Mesendoderm (in vitro differentiated cells): ENCODE data around the gene CYTH3.

Experiments
- DNase-seq: peaks from one replicate; pipeline ENCODE4 v3.0.0; 2013
- H2AK5ac ChIP-seq: 2 replicates; pipeline ENCODE4 v1.6.1; 2013; ENCODE audit warnings: low read length, inconsistent platforms
- H2BK120ac ChIP-seq: 2 replicates; pipeline ENCODE4 v1.6.1; 2013; ENCODE audit warnings: low read depth, mild to moderate bottlenecking, low read length, moderate library complexity, mixed read lengths
- H2BK15ac ChIP-seq: replicated peaks from 2 replicates; pipeline ENCODE4 v1.6.1; 2013; ENCODE audit warnings: low read depth, mild to moderate bottlenecking, moderate library complexity
- H2BK5ac ChIP-seq: 2 replicates; pipeline ENCODE4 v1.6.1; 2013; ENCODE audit warnings: low read length, inconsistent platforms
- H3K18ac ChIP-seq: 2 replicates; pipeline ENCODE4 v1.6.1; 2013; ENCODE audit warnings: mild to moderate bottlenecking, low read length, mixed read lengths
- H3K23ac ChIP-seq: one replicate; pipeline ENCODE4 v1.6.1; 2013; ENCODE audit warnings: low read length
- H3K27ac ChIP-seq: 2 replicates; pipeline ENCODE4 v1.5.1; 2013; ENCODE audit warnings: low read depth, mild to moderate bottlenecking, inconsistent platforms, low read length, moderate library complexity
- H3K27me3 ChIP-seq: 2 replicates; pipeline ENCODE4 v1.6.1; 2013; ENCODE audit warnings: low read length, control low read depth, mild to moderate bottlenecking, inconsistent platforms; ENCODE audit not compliant: insufficient read depth, poor library complexity
- H3K36me3 ChIP-seq: 2 replicates; pipeline ENCODE4 v1.6.1; 2013; ENCODE audit warnings: low read length, inconsistent platforms; ENCODE audit not compliant: control insufficient read depth, insufficient read depth
- H3K4ac ChIP-seq: one replicate; pipeline ENCODE4 v1.6.1; 2013; ENCODE audit warnings: low read depth, mild to moderate bottlenecking, low read length, moderate library complexity
- H3K4me1 ChIP-seq: 2 replicates; pipeline ENCODE4 v1.6.1; 2013; ENCODE audit warnings: low read depth, low read length, inconsistent platforms; ENCODE audit not compliant: control insufficient read depth
- H3K4me2 ChIP-seq: 2 replicates; pipeline ENCODE4 v1.6.1; 2013; ENCODE audit warnings: low read length
- H3K4me3 ChIP-seq: 2 replicates; pipeline ENCODE4 v1.5.1; 2013; ENCODE audit warnings: mild to moderate bottlenecking, low read length
- H3K56ac ChIP-seq: one replicate; pipeline ENCODE4 v1.6.1; 2013; ENCODE audit warnings: low read length
- H3K79me1 ChIP-seq: 2 replicates; pipeline ENCODE4 v1.6.1; 2013; ENCODE audit warnings: low read length, inconsistent platforms
- H3K79me2 ChIP-seq: 2 replicates; pipeline ENCODE4 v1.6.1; 2013; ENCODE audit warnings: mild to moderate bottlenecking, low read length; ENCODE audit not compliant: control insufficient read depth, insufficient read depth
- H3K9ac ChIP-seq: 2 replicates; pipeline ENCODE4 v1.6.1; 2013; ENCODE audit warnings: low read length, inconsistent platforms
- H4K5ac ChIP-seq: one replicate; pipeline ENCODE4 v1.6.1; 2013; ENCODE audit warnings: low read length
- H4K8ac ChIP-seq: one replicate; pipeline ENCODE4 v1.6.1; 2013; ENCODE audit warnings: low read depth, mild to moderate bottlenecking, control low read depth, low read length, moderate library complexity
- WGBS: extraction: QIAGEN DNeasy Blood & Tissue Kit; methylation state at CpG from one replicate; pipeline ENCODE4 v1.1.7; 2013; ENCODE audit warnings: low lambda C conversion rate, missing lambda C conversion rate; ENCODE audit not compliant: insufficient coverage; ENCODE audit errors: extremely low coverage; 5-methylcytosine and 5-hydroxymethylcytosine counted together

CYTH3 gene

DNA sequence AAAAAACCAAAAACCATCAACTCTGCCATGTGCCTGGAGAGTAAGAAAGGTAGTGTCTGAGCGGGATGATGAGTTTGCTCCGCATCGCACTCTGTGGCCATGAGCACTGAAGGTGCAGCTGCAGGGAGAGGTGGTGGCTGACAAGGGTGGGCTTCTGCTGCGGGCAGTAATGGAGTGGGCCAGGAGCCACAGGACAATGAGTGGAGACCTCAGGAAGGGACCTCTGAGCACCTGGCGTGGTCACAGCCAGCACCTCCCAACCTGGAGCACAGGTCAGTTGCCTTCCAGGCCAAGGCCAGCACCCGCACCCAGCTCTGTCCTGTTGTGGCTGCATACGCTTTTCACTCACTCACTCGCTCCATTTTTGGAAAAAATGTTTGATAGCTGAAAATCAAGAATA is 125.8 kb downstream of the CYTH3 start:
- Histone ChIP-seq H4K5ac (no peak overlapping the region), H3K79me1 (no peaks in the 10 kb centered on the region), H3K27ac (no peak overlapping the region), H3K4me3 (no peak overlapping the region), H2BK15ac (no peak overlapping the region), H4K8ac (no peak overlapping the region), H2BK5ac (no peak overlapping the region), H3K27me3 (no peaks in the 10 kb centered on the region), H3K4ac (no peak overlapping the region), H3K9ac (no peak overlapping the region), H2BK120ac (no peak overlapping the region), H3K4me2 (no peak overlapping the region), H3K79me2 (no peaks in the 10 kb centered on the region), H3K4me1 (no peaks in the 10 kb centered on the region), H3K36me3 (peaks cover 13% of the 10 kb centered on the region), H2AK5ac (no peak overlapping the region), H3K56ac (no peak overlapping the region), H3K23ac (no peak overlapping the region), H3K18ac (no peak overlapping the region)
- DNase-seq = no peak
- no CpG with 5 or more reads among the region's 8 CpGs for whole genome bisulfite sequencing

DNA sequence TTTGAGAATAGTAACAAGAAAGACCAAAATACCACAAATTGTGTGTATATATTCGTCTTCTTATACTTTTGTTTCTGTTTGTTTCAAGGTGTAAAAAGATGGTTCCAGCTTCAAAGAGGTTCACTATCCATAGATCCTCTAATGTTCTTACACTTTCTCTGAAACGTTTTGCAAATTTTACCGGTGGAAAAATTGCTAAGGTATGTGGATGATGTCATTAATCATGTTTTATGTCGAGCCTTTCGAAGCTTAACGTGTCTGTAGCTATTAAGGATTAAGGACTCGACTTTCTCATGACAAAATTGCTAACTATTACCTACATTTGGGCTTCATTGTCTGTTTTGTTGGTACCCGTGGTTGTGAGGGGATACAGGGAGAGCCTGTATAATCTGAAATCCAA is 128.4 kb downstream of the CYTH3 start:
- Histone ChIP-seq H3K18ac (no peak overlapping the region), H4K8ac (no peak overlapping the region), H3K56ac (no peak overlapping the region), H4K5ac (no peak overlapping the region), H3K23ac (no peak overlapping the region), H3K79me1 (no peaks in the 10 kb centered on the region), H2BK5ac (no peak overlapping the region), H2AK5ac (no peak overlapping the region), H3K27ac (no peak overlapping the region), H3K4ac (no peak overlapping the region), H3K4me3 (no peak overlapping the region), H3K36me3 (peaks cover 9% of the 10 kb centered on the region), H3K79me2 (no peaks in the 10 kb centered on the region), H2BK120ac (no peak overlapping the region), H3K4me1 (no peaks in the 10 kb centered on the region), H3K4me2 (no peak overlapping the region), H2BK15ac (no peak overlapping the region), H3K9ac (no peak overlapping the region), H3K27me3 (no peaks in the 10 kb centered on the region)
- no peak for DNase-seq
- no CpG with 5 or more reads among the region's 8 CpGs for WGBS

DNA sequence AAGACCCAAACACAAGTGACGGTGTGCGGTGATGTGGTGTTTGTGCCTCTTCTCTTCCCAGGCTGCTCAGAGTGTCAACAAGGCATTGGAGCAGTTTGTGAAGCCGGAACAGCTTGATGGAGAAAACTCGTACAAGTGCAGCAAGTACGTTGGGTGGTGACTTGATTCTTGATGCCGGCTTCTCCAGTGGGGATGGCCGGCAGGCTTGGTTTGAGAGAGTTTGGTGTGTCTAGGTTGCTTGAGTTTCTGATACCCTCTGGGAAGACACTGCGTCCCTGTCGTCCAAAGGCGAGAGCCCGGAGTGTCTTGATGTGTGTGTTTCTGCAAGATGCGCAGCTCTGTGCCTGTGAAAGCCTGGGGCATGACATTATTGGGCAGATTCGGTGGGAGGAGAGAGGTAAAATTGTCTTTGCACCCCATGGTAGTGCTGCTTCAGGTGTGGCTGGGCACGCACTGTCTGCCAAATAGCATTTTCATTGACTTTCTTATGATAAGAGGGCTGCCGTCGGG is 129.5 kb downstream of the CYTH3 start:
- no CpG with 5 or more reads among the region's 16 CpGs for WGBS
- Histone ChIP-seq H4K5ac (no peak overlapping the region), H2AK5ac (no peak overlapping the region), H3K4ac (no peak overlapping the region), H3K27ac (no peak overlapping the region), H3K36me3 (peaks cover 7% of the 10 kb centered on the region), H4K8ac (no peak overlapping the region), H3K56ac (no peak overlapping the region), H3K9ac (no peak overlapping the region), H3K23ac (no peak overlapping the region), H3K27me3 (no peaks in the 10 kb centered on the region), H2BK5ac (no peak overlapping the region), H3K79me2 (no peaks in the 10 kb centered on the region), H3K4me3 (no peak overlapping the region), H3K4me1 (no peaks in the 10 kb centered on the region), H3K4me2 (no peak overlapping the region), H3K79me1 (no peaks in the 10 kb centered on the region), H3K18ac (no peak overlapping the region), H2BK15ac (no peak overlapping the region), H2BK120ac (no peak overlapping the region)
- DNase-seq = no peak

DNA sequence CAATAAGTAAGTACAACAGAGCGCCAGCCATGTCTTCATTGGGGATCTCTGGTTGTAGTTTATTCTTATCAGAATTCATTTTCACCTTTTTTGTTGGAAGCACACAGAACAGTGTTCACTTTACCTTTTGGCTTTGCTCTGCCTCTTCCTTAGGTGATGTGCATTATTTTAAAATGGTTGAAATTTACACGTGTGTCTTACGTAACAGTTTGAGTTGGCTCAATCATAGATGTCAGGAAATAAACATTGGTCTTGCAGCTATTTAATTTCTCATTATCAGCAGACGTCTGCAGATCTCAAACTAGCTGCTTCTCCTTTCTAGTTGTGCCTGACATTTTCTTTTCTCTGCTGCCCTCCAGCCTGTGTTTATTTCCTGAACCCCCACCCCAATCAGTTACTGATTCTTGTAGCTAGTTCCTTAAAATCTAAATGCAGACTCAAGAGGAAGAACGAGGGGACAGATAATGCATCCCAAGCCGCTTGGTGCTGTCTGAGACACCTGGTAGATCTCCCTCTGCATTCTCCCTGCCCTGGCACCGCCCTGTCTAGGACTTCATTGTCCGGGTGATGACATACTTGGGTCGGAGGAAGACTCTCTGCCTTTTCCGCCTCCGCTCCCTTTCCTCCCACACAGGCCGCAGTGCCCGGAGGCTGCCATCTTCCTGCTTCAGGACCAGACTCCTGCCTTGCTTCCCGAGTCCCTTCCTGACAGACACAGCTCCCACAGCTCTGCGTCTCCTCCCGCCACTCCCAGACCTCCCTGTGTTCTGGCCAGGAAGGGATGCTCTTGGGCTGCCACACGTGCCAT is 133.0 kb downstream of the CYTH3 start:
- Histone ChIP-seq H2BK5ac (no peak overlapping the region), H3K56ac (no peak overlapping the region), H3K23ac (no peak overlapping the region), H3K4me3 (no peak overlapping the region), H3K4me2 (no peak overlapping the region), H3K79me1 (peaks cover under 1% of the 10 kb centered on the region), H3K4me1 (no peaks in the 10 kb centered on the region), H2BK15ac (no peak overlapping the region), H4K8ac (no peak overlapping the region), H3K18ac (no peak overlapping the region), H3K27ac (no peak overlapping the region), H3K79me2 (no peaks in the 10 kb centered on the region), H3K27me3 (no peaks in the 10 kb centered on the region), H3K9ac (no peak overlapping the region), H2AK5ac (no peak overlapping the region), H3K36me3 (peaks cover 3% of the 10 kb centered on the region), H4K5ac (no peak overlapping the region), H3K4ac (no peak overlapping the region), H2BK120ac (no peak overlapping the region)
- no peak for DNase-seq
- WGBS = no CpG with 5 or more reads among the region's 17 CpGs

DNA sequence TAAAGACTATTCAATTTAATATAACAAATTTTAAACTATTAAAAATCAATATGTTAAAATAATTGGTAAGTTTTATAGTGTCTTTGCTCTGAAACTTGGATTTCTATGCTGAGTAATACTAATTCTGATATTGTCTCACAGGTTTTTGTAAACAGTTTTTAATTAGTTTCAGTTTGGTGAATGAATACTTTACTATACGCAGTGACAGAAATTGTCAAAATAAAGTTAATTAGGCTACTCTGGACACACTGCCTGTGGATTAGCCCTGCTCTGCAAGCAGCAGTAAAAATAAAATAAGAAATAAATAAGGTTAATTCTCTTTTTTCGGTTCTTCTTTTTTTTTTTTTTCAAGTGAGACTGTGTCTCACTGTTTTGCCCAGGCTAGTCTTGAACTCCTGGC is 135.9 kb downstream of the CYTH3 start:
- Histone ChIP-seq H3K9ac (no peak overlapping the region), H2BK5ac (no peak overlapping the region), H3K36me3 (peaks cover 3% of the 10 kb centered on the region), H4K5ac (no peak overlapping the region), H3K4me1 (no peaks in the 10 kb centered on the region), H3K27me3 (no peaks in the 10 kb centered on the region), H4K8ac (no peak overlapping the region), H2BK15ac (no peak overlapping the region), H2BK120ac (no peak overlapping the region), H3K4me2 (no peak overlapping the region), H3K79me2 (no peaks in the 10 kb centered on the region), H3K23ac (no peak overlapping the region), H3K4me3 (no peak overlapping the region), H3K56ac (no peak overlapping the region), H3K79me1 (peaks cover 3% of the 10 kb centered on the region), H2AK5ac (no peak overlapping the region), H3K27ac (no peak overlapping the region), H3K18ac (no peak overlapping the region), H3K4ac (no peak overlapping the region)
- DNase-seq = no peak
- no CpG with 5 or more reads among the region's 2 CpGs for WGBS

DNA sequence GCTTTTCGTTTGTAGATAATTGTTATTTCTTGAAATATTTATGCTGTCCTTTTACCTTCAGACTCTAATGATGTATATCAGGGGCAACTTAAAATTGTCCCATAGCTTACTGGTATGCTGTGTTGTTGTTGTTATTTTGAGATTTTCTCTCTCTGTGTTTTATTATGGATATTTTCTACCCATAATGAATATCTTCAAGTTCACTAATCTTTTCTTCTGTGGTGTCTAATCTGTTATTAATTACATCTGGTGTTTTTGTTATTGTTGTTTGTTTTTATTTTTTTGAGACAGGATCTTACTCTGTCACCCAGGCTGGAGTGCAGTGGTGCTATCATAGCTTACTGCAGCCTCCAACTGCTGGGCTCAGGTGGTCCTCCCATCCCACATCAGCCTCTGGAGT is 139.2 kb downstream of the CYTH3 start:
- Histone ChIP-seq H3K27me3 (no peaks in the 10 kb centered on the region), H2BK120ac (no peak overlapping the region), H3K9ac (no peak overlapping the region), H3K18ac (no peak overlapping the region), H3K4me3 (no peak overlapping the region), H4K8ac (no peak overlapping the region), H3K27ac (no peak overlapping the region), H3K56ac (no peak overlapping the region), H3K36me3 (peaks cover 2% of the 10 kb centered on the region), H3K23ac (no peak overlapping the region), H2BK5ac (no peak overlapping the region), H3K79me2 (peaks cover 2% of the 10 kb centered on the region), H2AK5ac (no peak overlapping the region), H3K79me1 (peaks cover 11% of the 10 kb centered on the region), H3K4me1 (no peaks in the 10 kb centered on the region), H3K4ac (no peak overlapping the region), H2BK15ac (no peak overlapping the region), H3K4me2 (no peak overlapping the region), H4K5ac (no peak overlapping the region)
- WGBS = no CpG with 5 or more reads among the region's 1 CpG
- DNase-seq = no peak
